AG09309 (cell line): ENCODE measurements around the gene IL1RAPL1.

Experiments
- DNase-seq: peaks from one replicate; pipeline ENCODE4 v3.0.0-alpha.2; 2010; ENCODE audit warnings: low read depth
- H3K4me3 ChIP-seq: 2 replicates; pipeline ENCODE4 v1.5.1; 2011; ENCODE audit warnings: mild to moderate bottlenecking, low read depth, low read length, moderate library complexity; ENCODE audit not compliant: control insufficient read depth
- TF ChIP-seq, protein P1 (sequence below): IDR thresholded peaks from 2 replicates; pipeline ENCODE4 v1.5.1; 2011; ENCODE audit warnings: mild to moderate bottlenecking, low read depth, low read length, inconsistent platforms; ENCODE audit not compliant: insufficient read depth, control insufficient read depth; ENCODE audit errors: missing control alignments

IL1RAPL1 gene

DNA sequence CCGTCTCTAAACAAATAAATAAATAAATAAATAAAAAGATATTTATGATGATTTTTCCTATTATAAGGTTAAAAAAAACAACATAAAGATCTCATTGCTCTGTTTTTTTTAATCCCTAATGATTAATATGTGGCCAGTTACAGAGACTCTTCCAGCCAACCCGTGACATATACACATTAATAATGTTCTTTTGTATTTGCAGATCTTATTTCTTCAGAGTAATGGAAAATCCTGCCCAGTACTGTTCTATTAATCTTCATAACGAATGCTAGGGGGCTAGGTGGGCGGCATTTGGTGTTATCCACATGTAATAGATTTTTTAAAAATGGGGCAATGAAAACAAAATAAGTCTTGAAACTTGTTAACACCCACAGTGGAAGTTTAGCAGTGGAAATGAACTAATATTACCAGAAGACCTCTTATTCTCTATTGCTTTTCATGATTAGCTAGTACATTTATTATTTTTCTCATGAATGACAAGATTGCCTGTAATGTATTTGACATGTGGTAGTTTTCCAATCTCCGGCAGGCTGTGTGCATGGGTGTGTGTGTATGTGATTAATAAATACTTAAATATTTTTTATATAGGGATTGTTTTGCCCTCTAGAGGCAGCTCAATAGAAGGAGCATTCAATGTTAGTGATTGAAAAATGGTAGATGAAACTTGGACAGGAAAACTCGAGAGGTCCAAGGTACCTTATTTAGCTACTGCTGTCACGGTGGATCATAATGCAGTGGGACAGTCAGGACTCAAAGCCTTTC is 457.4 kb downstream of the IL1RAPL1 start:
- DNase-seq, result no peak
- H3K4me3 ChIP-seq, result no peak overlapping the region
- TF ChIP-seq, protein P1, sequence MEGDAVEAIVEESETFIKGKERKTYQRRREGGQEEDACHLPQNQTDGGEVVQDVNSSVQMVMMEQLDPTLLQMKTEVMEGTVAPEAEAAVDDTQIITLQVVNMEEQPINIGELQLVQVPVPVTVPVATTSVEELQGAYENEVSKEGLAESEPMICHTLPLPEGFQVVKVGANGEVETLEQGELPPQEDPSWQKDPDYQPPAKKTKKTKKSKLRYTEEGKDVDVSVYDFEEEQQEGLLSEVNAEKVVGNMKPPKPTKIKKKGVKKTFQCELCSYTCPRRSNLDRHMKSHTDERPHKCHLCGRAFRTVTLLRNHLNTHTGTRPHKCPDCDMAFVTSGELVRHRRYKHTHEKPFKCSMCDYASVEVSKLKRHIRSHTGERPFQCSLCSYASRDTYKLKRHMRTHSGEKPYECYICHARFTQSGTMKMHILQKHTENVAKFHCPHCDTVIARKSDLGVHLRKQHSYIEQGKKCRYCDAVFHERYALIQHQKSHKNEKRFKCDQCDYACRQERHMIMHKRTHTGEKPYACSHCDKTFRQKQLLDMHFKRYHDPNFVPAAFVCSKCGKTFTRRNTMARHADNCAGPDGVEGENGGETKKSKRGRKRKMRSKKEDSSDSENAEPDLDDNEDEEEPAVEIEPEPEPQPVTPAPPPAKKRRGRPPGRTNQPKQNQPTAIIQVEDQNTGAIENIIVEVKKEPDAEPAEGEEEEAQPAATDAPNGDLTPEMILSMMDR, result no peak

DNA sequence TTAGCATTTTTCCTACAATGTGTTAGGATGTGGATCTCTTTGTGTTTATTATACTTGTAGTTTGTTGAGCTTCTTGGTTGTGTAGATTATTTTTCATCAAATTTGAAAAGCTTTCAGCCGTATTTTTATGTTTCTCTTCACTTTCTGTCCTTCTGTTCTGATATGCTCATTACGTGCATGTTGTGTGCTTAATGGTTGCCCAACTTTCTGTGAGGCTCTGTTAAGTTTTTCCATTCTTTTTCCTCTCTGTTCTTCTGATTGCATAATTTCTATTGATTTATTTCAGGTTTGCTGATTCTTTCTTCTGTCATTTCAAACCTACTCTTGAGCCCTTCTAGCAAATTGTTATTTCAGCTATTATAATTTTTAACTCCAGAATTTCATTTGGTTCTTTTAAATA is 478.2 kb downstream of the IL1RAPL1 start:
- no peak for DNase-seq
- TF ChIP-seq, protein P1, result no peak
- H3K4me3 ChIP-seq, result no peak overlapping the region

DNA sequence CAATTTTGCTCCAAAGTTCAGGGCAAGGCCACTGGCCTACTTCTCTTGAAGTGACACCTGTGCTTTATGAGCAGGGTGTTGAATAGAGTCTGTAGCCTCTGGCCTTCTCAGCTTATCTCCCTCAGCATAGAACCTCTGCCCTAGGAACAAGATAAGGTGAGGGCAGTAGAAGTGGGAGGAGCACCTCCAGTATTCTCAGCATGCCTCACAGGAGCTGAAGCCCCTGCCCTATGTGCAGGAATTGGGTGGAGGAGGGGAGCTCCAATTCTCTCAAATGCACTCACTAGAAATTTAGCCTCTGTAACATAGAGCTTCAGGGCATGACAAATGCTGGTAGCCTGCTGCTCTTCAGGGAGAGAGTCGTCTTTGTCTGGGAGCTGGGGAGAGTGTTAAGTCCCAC is 479.3 kb downstream of the IL1RAPL1 start:
- DNase-seq, result no peak
- H3K4me3 ChIP-seq, result no peak overlapping the region
- TF ChIP-seq, protein P1, result no peak

DNA sequence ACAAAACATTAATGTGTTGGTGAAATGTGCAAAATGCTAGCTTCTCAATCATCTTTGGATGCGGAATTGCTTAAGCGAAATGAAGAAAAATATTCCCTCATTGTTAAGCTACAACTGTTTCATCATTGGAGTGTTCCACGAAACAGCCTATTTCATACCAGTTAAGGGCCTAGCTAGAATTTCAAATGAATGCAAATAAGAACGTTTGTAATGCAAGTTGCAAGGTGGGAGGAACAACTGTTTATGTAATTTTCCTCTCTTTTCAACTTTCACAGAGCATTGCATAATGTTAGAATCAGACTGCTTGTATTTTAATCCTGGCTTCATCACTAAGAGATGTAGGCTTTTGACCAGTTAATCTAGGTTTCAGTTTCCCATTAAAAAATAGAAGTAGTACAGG is 480.1 kb downstream of the IL1RAPL1 start:
- no peak for DNase-seq
- TF ChIP-seq, protein P1, result no peak
- no peak overlapping the region for H3K4me3 ChIP-seq

DNA sequence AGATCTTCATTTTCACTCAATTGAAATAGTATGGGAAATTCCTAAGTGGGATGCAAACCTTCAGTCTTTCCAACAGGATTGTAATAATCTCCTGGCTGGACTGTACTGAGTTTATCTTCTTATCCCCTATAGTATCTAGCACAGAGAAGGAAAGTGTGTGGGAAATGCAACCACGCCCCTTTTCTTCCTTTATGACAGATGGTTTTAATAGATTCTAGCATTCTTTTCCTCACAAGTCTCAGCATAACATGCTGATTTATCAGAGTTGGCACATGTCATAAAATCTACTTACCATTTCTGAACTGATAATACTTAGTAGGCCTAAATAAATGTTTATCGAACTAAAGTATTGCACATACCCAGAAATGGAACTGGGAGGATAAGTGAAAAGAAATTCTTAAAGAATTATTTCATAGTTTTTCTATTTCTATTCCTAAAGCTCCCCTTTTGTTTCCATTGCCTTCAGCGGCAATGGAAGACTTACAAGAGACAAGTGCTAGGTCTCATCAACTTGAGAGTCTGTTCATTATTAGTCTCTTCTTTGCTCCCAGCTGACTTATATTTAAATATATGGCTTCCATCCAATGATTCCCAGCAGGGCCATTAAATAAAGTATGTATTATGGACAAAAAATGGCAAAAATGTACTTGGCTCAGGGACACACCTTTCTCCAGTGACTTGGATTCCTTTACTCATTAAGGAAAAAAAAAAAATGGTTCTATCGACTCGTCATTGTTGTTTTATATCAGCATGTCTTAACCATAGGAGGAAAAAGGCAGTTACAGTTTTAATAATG is 484.5 kb downstream of the IL1RAPL1 start:
- TF ChIP-seq, protein P1, result no peak
- no peak for DNase-seq
- H3K4me3 ChIP-seq, result no peak overlapping the region

DNA sequence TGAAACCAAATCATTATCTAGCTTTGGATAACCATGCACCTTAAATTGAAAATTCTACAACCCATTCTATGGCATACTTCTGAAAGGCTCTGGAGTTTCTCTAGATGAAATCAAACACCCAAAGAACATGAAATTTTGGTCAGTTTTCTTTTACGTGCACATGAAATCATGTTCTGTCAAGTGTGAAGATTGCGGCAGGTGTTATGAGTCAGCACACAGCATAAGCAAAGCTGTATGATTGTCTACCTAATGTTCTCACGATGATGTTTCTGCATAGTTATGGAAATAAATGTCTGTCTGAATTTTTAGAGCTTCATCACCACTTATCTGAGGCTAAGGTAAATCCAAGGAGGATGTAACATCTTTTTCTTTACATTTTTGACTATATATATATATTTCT is 495.3 kb downstream of the IL1RAPL1 start:
- H3K4me3 ChIP-seq, result no peak overlapping the region
- TF ChIP-seq, protein P1, result no peak
- no peak for DNase-seq
